ENCODE results near the gene NOD1. TPM values are rescaled to one million over a fixed set of nuclear protein-coding genes. Genes with fewer than 3 reads are reported as not detected.
A peak's percentile ranks its signal among the peaks of the same experiment; 100 is the strongest.

Gene NOD1
- total and polyA plus RNA-seq, 8 donors, result 2.3 to 18.3 (median 5.5) TPM

- no peak for TF ChIP-seq CTCF (IDR thresholded peaks at IDR 0.05)
- TF ChIP-seq POLR2AphosphoS5 (IDR thresholded peaks at IDR 0.05), result peak in 1 of 3 donors; percentile 26
- Histone ChIP-seq H3K9me3 (no peaks in the 10 kb centered on the region), H3K36me3 (peaks cover 14 to 84% (median 54%) of the 10 kb centered on the region in 4 donors), H3K27me3 (no peaks in the 10 kb centered on the region), H3K27ac (no peak overlapping the region), H3K4me1 (peaks cover 0 to 33% (median 9%) of the 10 kb centered on the region in 4 donors), H3K4me3 (no peak overlapping the region)
- intact Hi-C loops (cut with DNase I; ENCODE audit: low total_unique reads), result no loop called here
- DNase-seq, result peak in 1 of 2 donors; percentile 4
- WGBS, 5 donors, result 75 to 87% (median 86%) methylated on average over 3 to 10 of the region's 10 CpGs
Measured at GRCh38 chr7:30448461-30449189, 30.0 kb downstream of the NOD1 start.

GRCh38 chr7:30447466-30447865, 31.1 kb downstream of the NOD1 start:
- peaks cover 0 to 33% (median 9%) of the 10 kb centered on the region in 4 donors for H3K4me1 ChIP-seq
- H3K36me3 ChIP-seq, result peaks cover 12 to 72% (median 42%) of the 10 kb centered on the region in 4 donors
- 93 to 98% (median 96%) methylated on average over 8 of the region's 8 CpGs for WGBS, 5 donors
- no peaks in the 10 kb centered on the region for H3K9me3 ChIP-seq
- no peaks in the 10 kb centered on the region for H3K27me3 ChIP-seq
- TF ChIP-seq EP300 (IDR thresholded peaks at IDR 0.05) (no peak), CTCF (IDR thresholded peaks at IDR 0.05) (no peak), POLR2AphosphoS5 (IDR thresholded peaks at IDR 0.05) (no peak), POLR2A (IDR thresholded peaks at IDR 0.05) (no peak)
- intact Hi-C loops (cut with DNase I; ENCODE audit: low total_unique reads), result no loop called here
- H3K4me3 ChIP-seq, result no peak overlapping the region
- H3K27ac ChIP-seq, result no peak overlapping the region
- DNase-seq, result peak in 1 of 2 donors; percentile 18

GRCh38 chr7:30446266-30446665, 32.3 kb downstream of the NOD1 start:
- Histone ChIP-seq H3K4me1 (peaks cover 0 to 32% (median 9%) of the 10 kb centered on the region in 4 donors), H3K4me3 (no peak overlapping the region), H3K36me3 (peaks cover 3 to 60% (median 30%) of the 10 kb centered on the region in 4 donors), H3K27ac (no peak overlapping the region), H3K9me3 (no peaks in the 10 kb centered on the region), H3K27me3 (no peaks in the 10 kb centered on the region)
- TF ChIP-seq CTCF (IDR thresholded peaks at IDR 0.05) (no peak), POLR2A (IDR thresholded peaks at IDR 0.05) (no peak), POLR2AphosphoS5 (IDR thresholded peaks at IDR 0.05) (no peak), EP300 (IDR thresholded peaks at IDR 0.05) (no peak)
- WGBS, 5 donors, result 88 to 93% (median 92%) methylated on average over 3 to 4 of the region's 4 CpGs
- DNase-seq, result no peak
- intact Hi-C loops (cut with DNase I; ENCODE audit: low total_unique reads), result no loop called here

- Histone ChIP-seq H3K36me3 (peaks cover 3 to 55% (median 25%) of the 10 kb centered on the region in 4 donors), H3K27me3 (no peaks in the 10 kb centered on the region), H3K9me3 (no peaks in the 10 kb centered on the region), H3K4me3 (no peak overlapping the region), H3K4me1 (peaks cover 0 to 27% (median 9%) of the 10 kb centered on the region in 4 donors), H3K27ac (no peak overlapping the region)
- peak; percentile 65 to 75 for DNase-seq
- WGBS, 5 donors, result 45 to 77% (median 61%) methylated on average over 7 of the region's 7 CpGs
- intact Hi-C loops (cut with DNase I; ENCODE audit: low total_unique reads), result no loop called here
- TF ChIP-seq EP300 (IDR thresholded peaks at IDR 0.05) (no peak), POLR2AphosphoS5 (IDR thresholded peaks at IDR 0.05) (peak in 1 of 3 donors; percentile 27), POLR2A (IDR thresholded peaks at IDR 0.05) (no peak), CTCF (IDR thresholded peaks at IDR 0.05) (peak in 2 of 7 experiments; percentile 14 to 20)
Measured at GRCh38 chr7:30445770-30446169, 32.8 kb downstream of the NOD1 start.
